ENCODE data around the gene PPP2R1B.

PPP2R1B gene

DNA sequence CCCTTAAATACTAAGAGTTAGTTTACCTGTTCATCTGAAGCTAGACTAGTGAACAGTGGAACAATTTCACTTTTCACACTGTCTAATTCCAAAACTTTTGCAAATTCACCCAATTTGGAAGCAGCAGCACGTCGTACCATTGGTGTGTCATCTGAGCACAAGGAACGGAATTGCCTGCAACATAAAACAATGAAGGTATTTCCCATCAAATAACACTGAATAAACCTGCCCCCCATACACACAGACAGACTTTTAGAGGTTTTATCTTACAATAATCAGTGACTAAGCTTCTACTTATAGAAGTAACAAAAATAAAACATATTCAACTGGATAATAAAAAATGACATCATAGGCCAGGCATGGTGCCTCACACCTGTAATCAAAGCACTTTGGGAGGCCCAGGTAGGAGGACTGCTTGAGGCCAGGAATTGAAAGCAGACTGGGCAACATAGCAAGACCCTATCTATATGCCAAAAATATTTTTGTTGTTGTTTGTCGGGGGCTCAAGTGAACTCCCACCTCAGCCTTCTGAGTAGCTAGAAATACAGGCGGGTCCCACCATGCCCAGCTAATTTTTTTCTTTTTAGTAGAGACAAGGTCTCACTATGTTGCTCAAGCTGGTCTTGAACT is 6.3 kb downstream of the PPP2R1B start:
- no peak for DNase-seq (ENCODE audit: low spot score)
- in situ Hi-C loops (cut with MboI; ENCODE audit: low pct_unique_long_range_greater_than_20kb, low sequenced_read_pairs, unreplicated experiment): no loop called here
- TF ChIP-seq, protein P1, sequence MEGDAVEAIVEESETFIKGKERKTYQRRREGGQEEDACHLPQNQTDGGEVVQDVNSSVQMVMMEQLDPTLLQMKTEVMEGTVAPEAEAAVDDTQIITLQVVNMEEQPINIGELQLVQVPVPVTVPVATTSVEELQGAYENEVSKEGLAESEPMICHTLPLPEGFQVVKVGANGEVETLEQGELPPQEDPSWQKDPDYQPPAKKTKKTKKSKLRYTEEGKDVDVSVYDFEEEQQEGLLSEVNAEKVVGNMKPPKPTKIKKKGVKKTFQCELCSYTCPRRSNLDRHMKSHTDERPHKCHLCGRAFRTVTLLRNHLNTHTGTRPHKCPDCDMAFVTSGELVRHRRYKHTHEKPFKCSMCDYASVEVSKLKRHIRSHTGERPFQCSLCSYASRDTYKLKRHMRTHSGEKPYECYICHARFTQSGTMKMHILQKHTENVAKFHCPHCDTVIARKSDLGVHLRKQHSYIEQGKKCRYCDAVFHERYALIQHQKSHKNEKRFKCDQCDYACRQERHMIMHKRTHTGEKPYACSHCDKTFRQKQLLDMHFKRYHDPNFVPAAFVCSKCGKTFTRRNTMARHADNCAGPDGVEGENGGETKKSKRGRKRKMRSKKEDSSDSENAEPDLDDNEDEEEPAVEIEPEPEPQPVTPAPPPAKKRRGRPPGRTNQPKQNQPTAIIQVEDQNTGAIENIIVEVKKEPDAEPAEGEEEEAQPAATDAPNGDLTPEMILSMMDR (IDR thresholded peaks at IDR 0.05; ENCODE audit: extremely low read depth, insufficient read depth, missing control alignments): no peak

DNA sequence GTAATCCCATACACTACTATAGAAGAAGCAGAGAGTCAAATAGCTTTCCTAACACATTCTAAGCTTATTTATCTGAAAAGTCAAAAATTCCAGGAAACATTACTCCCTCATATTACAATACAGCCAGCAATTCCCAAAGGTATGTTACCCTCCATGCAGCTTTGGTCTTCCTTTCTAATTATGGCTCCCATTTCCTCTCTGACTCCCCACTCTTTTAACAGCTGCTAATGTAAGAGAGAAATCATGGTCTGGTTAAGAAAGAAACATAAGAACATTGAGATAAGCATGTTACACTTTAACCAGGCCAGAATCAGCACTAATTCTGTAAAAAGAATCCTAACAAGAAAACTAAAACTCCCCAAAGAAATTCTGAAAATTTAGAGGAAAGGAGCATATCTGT is 6.8 kb downstream of the PPP2R1B start:
- DNase-seq (ENCODE audit: low spot score): no peak
- in situ Hi-C loops (cut with MboI; ENCODE audit: low pct_unique_long_range_greater_than_20kb, low sequenced_read_pairs, unreplicated experiment): no loop called here
- TF ChIP-seq, protein P1 (IDR thresholded peaks at IDR 0.05; ENCODE audit: extremely low read depth, insufficient read depth, missing control alignments): no peak

DNA sequence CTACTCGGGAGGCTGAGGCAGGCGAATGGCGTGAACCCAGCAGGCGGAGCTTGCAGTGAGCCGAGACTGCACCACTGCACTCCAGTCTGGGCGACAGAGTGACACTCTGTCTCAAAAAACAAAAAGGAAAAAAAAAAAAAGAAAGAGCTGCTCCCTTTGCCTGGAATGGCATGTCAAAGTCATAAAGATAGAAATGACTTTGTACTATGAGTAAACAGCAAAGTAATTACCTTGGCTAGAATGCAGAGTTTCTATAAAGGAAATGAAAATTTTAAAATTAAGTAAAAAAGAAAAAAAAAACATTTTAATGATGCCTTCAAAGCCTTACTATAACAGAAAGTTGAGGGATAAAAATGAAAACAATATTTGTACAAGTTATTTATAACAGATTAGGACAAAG is 10.1 kb downstream of the PPP2R1B start:
- no peak for DNase-seq (ENCODE audit: low spot score)
- TF ChIP-seq, protein P1 (IDR thresholded peaks at IDR 0.05; ENCODE audit: extremely low read depth, insufficient read depth, missing control alignments): no peak
- in situ Hi-C loops (cut with MboI; ENCODE audit: low pct_unique_long_range_greater_than_20kb, low sequenced_read_pairs, unreplicated experiment): no loop called here

DNA sequence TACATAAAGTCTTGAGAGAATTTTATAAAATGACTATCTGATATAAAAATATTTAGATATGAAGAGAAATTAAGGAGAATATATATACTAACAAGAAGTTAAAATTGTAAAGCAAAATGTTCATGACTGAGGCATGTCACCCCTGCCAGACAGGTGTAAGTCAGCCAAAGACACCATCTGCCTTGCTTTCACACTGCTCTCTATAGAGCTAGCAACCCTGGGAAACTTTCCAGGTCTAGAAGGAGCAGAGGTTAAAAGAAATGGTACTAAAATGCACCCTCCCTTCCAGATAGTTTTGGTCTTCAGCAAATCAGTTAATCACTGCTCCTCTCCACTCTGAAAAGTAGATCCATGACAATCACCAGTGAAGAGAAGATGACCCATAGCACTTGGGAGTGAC is 16.5 kb downstream of the PPP2R1B start:
- DNase-seq (ENCODE audit: low spot score): no peak
- in situ Hi-C loops (cut with MboI; ENCODE audit: low pct_unique_long_range_greater_than_20kb, low sequenced_read_pairs, unreplicated experiment): no loop called here
- TF ChIP-seq, protein P1 (IDR thresholded peaks at IDR 0.05; ENCODE audit: extremely low read depth, insufficient read depth, missing control alignments): no peak

DNA sequence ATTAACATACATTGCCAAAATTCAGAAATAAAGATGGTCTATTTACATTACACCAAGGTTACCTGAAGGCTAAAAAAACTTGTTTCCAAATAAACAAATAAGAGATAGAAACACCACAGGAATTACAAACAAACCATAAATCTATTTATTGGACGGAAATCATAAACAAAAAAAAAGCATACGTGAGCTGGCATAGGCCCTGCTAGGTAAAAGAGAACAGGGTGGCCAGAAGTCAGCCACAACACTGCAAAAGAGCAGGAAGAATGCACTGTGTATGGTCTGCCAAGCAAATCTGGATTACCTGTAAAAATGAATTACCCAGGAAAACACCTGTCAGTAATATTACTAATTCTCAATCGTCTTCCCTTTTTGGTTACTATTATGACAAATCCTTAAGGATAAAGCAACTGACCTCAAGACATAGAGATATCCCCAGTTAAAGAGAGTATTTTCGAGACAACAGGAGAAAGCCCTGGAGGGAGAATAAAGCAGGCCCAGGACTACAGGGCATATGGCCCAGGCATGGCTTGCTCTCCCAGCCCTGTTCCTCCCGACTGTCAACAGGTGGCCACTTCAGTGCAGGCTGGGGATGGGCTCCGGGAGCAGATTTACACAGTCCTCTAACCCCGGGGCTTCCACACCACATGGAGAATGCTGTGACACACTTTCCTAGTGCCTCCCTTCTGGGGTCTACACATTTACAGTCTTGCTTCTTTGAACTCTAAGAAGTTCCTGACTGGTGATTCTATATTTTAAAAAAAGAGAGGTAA is 18.0 kb downstream of the PPP2R1B start:
- no peak for DNase-seq (ENCODE audit: low spot score)
- TF ChIP-seq, protein P1 (IDR thresholded peaks at IDR 0.05; ENCODE audit: extremely low read depth, insufficient read depth, missing control alignments): no peak
- in situ Hi-C loops (cut with MboI; ENCODE audit: low pct_unique_long_range_greater_than_20kb, low sequenced_read_pairs, unreplicated experiment): no loop called here

DNA sequence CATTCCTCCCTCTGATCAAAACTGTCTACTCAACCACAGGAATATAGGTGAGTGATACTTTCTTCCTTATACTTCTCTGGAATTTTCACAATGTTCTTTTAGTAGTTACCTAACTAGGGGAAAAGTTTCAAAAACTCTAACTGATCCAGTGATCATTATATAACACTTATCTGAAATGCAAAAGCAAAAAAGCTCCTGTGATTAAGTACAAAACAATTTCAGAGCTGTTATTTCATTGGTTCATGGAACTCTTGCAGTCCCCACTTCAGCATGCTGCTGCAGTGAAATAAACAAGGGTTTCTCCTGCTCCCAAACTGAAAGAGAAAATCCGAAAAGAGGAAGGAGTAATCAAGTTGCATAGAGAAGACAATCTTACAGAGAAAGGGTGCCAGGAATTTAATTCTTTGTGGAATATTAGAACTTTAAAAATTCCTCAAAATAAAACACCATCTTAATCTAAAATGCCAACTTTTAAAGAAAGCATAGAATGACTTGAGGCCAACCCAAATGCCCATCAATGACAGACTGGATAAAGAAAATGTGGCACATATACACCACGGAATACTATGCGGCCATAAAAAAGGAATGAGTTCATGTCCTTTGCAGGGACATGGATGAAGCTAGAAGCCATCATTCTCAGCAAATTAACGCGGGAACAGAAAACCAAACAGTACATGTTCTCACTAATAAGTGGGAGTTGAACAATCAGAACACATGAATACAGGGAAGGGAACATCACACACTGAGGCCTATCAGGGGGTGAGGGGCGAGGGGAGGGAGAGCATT is 20.3 kb downstream of the PPP2R1B start:
- no peak for DNase-seq (ENCODE audit: low spot score)
- in situ Hi-C loops (cut with MboI; ENCODE audit: low pct_unique_long_range_greater_than_20kb, low sequenced_read_pairs, unreplicated experiment): no loop called here
- TF ChIP-seq, protein P1 (IDR thresholded peaks at IDR 0.05; ENCODE audit: extremely low read depth, insufficient read depth, missing control alignments): no peak
